Measurements from ENCODE around the gene SERGEF. TPM values are rescaled to one million over a fixed set of nuclear protein-coding genes. Genes with fewer than 3 reads are reported as not detected.

Gene SERGEF
- total and polyA plus RNA-seq, 2 of the 4 experiments (the other 2 are of a cell fraction): 12.2 to 18.1 TPM

DNA sequence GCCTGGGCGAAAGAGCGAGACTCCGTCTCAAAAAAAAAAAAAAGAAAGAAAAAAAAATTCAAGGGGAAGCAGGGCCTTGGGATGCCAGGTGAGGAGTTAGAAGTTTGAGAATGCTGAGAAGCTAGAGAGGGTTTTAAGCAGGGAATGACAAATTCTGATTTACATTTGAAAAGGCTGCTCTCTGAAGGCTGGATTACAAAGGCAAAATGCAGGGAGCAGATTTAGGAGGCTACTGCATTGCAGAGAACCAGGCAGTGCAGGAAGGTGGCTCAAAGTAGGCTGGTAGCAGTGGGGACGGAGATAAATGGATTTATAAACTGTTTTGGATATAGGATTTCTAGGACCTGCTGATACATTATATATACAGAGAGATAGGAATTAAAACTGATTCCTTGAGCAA is 211.7 kb downstream of the SERGEF start:
- no peak overlapping the region for H2AK5ac ChIP-seq (ENCODE audit: low read depth, low read length)
- no peaks in the 10 kb centered on the region for H4K20me1 ChIP-seq (ENCODE audit: insufficient read depth, low read length)
- TF ChIP-seq POLR2A (IDR thresholded peaks at IDR 0.05; ENCODE audit: low read depth, low read length): no peak
- no peak for TF ChIP-seq CEBPB (IDR thresholded peaks at IDR 0.05; ENCODE audit: low read depth, low read length)
- TF ChIP-seq RCOR1 (IDR thresholded peaks at IDR 0.05; ENCODE audit: insufficient replicate concordance, low read length): no peak
- TF ChIP-seq, protein P1, sequence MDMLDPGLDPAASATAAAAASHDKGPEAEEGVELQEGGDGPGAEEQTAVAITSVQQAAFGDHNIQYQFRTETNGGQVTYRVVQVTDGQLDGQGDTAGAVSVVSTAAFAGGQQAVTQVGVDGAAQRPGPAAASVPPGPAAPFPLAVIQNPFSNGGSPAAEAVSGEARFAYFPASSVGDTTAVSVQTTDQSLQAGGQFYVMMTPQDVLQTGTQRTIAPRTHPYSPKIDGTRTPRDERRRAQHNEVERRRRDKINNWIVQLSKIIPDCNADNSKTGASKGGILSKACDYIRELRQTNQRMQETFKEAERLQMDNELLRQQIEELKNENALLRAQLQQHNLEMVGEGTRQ (IDR thresholded peaks at IDR 0.05; ENCODE audit: low read depth, low read length): no peak
- no peak for TF ChIP-seq RAD21 (IDR thresholded peaks at IDR 0.05; ENCODE audit: low read length)
- TF ChIP-seq, protein P2, sequence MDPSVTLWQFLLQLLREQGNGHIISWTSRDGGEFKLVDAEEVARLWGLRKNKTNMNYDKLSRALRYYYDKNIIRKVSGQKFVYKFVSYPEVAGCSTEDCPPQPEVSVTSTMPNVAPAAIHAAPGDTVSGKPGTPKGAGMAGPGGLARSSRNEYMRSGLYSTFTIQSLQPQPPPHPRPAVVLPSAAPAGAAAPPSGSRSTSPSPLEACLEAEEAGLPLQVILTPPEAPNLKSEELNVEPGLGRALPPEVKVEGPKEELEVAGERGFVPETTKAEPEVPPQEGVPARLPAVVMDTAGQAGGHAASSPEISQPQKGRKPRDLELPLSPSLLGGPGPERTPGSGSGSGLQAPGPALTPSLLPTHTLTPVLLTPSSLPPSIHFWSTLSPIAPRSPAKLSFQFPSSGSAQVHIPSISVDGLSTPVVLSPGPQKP (IDR thresholded peaks at IDR 0.05; ENCODE audit: borderline replicate concordance, low read depth, low read length): no peak
- TF ChIP-seq NFE2L2 (IDR thresholded peaks at IDR 0.05; ENCODE audit: low read depth, low read length): no peak
- TF ChIP-seq CHD1 (IDR thresholded peaks at IDR 0.05; ENCODE audit: low read depth, low read length): no peak
- no peak for TF ChIP-seq FOS (IDR thresholded peaks at IDR 0.05; ENCODE audit: low read depth, low read length)
- TF ChIP-seq, protein P3, sequence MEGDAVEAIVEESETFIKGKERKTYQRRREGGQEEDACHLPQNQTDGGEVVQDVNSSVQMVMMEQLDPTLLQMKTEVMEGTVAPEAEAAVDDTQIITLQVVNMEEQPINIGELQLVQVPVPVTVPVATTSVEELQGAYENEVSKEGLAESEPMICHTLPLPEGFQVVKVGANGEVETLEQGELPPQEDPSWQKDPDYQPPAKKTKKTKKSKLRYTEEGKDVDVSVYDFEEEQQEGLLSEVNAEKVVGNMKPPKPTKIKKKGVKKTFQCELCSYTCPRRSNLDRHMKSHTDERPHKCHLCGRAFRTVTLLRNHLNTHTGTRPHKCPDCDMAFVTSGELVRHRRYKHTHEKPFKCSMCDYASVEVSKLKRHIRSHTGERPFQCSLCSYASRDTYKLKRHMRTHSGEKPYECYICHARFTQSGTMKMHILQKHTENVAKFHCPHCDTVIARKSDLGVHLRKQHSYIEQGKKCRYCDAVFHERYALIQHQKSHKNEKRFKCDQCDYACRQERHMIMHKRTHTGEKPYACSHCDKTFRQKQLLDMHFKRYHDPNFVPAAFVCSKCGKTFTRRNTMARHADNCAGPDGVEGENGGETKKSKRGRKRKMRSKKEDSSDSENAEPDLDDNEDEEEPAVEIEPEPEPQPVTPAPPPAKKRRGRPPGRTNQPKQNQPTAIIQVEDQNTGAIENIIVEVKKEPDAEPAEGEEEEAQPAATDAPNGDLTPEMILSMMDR (conservative IDR thresholded peaks at IDR 0.05; ENCODE audit: low read depth, low read length): no peak
- dilution Hi-C loops (cut with HindIII; ENCODE audit: low sequenced_read_pairs, unreplicated experiment): no loop called here
- H4K5ac ChIP-seq (ENCODE audit: low read depth, low read length): no peak overlapping the region
- DNase-seq (no peak), ATAC-seq (ENCODE audit: low read depth) (no peak)
- H3K14ac ChIP-seq (replicated peaks; ENCODE audit: low read depth, low read length): no peak overlapping the region
- intact Hi-C loops (cut with micrococcal nuclease): no loop called here
- no peak overlapping the region for H3K4ac ChIP-seq (ENCODE audit: low read depth, low read length)
- POLR2A ChIA-PET (ENCODE audit: unreplicated experiment): no interaction called here
- H3K4me1 ChIP-seq (ENCODE audit: control insufficient read depth, insufficient read depth, low read length): peaks cover 6% of the 10 kb centered on the region
- H3K56ac ChIP-seq (ENCODE audit: extremely low read depth, insufficient read depth, low read length): no peak overlapping the region
- no peak overlapping the region for H3K9ac ChIP-seq (ENCODE audit: low read depth, low read length)
- no peak overlapping the region for H4K91ac ChIP-seq (ENCODE audit: insufficient read depth, low read depth, low read length)
- WGBS, 2 experiments (ENCODE audit: extremely low coverage in 2 of 2, insufficient read length in 1 of 2): no CpG with 5 or more reads among the region's 4 CpGs
- H2AK9ac ChIP-seq (replicated peaks; ENCODE audit: low read depth, low read length, poor library complexity): no peak overlapping the region
- BruUV-seq (replicated peaks): no TSS peak
- H3K36me3 ChIP-seq (ENCODE audit: control insufficient read depth, insufficient read depth, low read length): no peaks in the 10 kb centered on the region
- no peak overlapping the region for H2BK20ac ChIP-seq (ENCODE audit: low read depth, low read length)
- no peaks in the 10 kb centered on the region for H3K27me3 ChIP-seq (ENCODE audit: control insufficient read depth, insufficient read depth, low read length)
- in situ Hi-C loops (cut with MboI; ENCODE audit: low sequenced_read_pairs): no loop called here
- H3K4me2 ChIP-seq (ENCODE audit: low read depth, low read length): no peak overlapping the region
- H3K18ac ChIP-seq (ENCODE audit: low read depth, low read length): no peak overlapping the region
- H2AFZ ChIP-seq (replicated peaks; ENCODE audit: low read length, poor library complexity): no peak overlapping the region
- no peak overlapping the region for H3K27ac ChIP-seq (ENCODE audit: insufficient read depth, low read length)
- no peak overlapping the region for H4K8ac ChIP-seq (ENCODE audit: low read depth in 2 of 2, low read length in 2 of 2)
- CTCF ChIA-PET: interaction anchor here (0.5 to 1.3 kb wide), 3 partner anchors 9 to 172 kb away, joined by 3 to 5 read pairs (median 3); no protein-coding TSS in a partner anchor
- H2BK15ac ChIP-seq (ENCODE audit: low read depth, low read length): no peak overlapping the region
- no peak overlapping the region for H2BK120ac ChIP-seq (ENCODE audit: low read depth, low read length)
- H2BK5ac ChIP-seq (ENCODE audit: low read depth, low read length, poor library complexity, severe bottlenecking): no peak overlapping the region
- no peak overlapping the region for H3K4me3 ChIP-seq (ENCODE audit: insufficient read depth, low read depth, low read length)
- no peak overlapping the region for H3K23ac ChIP-seq (ENCODE audit: low read depth, low read length)
- H3K9me1 ChIP-seq (ENCODE audit: insufficient read depth, low read length): no peaks in the 10 kb centered on the region
- H3K9me3 ChIP-seq (ENCODE audit: control insufficient read depth, insufficient read depth, low read length): no peaks in the 10 kb centered on the region
- H3K79me1 ChIP-seq (ENCODE audit: low read depth in 1 of 2, low read length in 2 of 2): no peaks in the 10 kb centered on the region

Data from IMR-90 (cell line).